Osteocyte (in vitro differentiated cells): ENCODE results near the gene REG4. TPM values are rescaled to one million over a fixed set of nuclear protein-coding genes. Genes with fewer than 3 reads are reported as not detected.

Experiments used
- DNase-seq: peaks from one replicate; pipeline ENCODE4 v3.0.0; 2021; ENCODE audit warnings: mixed read lengths; ENCODE audit not compliant: unreplicated experiment; ENCODE audit errors: extremely low spot score
- H3K27ac Mint-ChIP-seq: one replicate; pipeline ENCODE4 v1.8.0; 2021; ENCODE audit warnings: mild to moderate bottlenecking, mixed read lengths; ENCODE audit not compliant: unreplicated experiment
- H3K27me3 Mint-ChIP-seq: one replicate; pipeline ENCODE4 v1.8.0; 2021; ENCODE audit warnings: mixed read lengths; ENCODE audit not compliant: unreplicated experiment
- H3K36me3 Mint-ChIP-seq: one replicate; pipeline ENCODE4 v1.8.0; 2021; ENCODE audit warnings: mixed read lengths; ENCODE audit not compliant: unreplicated experiment
- H3K4me1 Mint-ChIP-seq: one replicate; pipeline ENCODE4 v1.8.0; 2021; ENCODE audit warnings: mixed read lengths; ENCODE audit not compliant: unreplicated experiment
- H3K4me3 Mint-ChIP-seq: one replicate; pipeline ENCODE4 v1.8.0; 2021; ENCODE audit warnings: mild to moderate bottlenecking, moderate library complexity, mixed read lengths; ENCODE audit not compliant: unreplicated experiment
- H3K9me3 Mint-ChIP-seq: one replicate; pipeline ENCODE4 v1.8.0; 2021; ENCODE audit warnings: mixed read lengths; ENCODE audit not compliant: unreplicated experiment
- CTCF ChIP-seq: fragments of 200-600 bp; sonication (generic); IDR thresholded peaks from 2 replicates; pipeline ENCODE4 v1.5.0; 2021; ENCODE audit warnings: antibody characterized with exemption, mild to moderate bottlenecking, moderate library complexity
- total RNA-seq: library from RNA; stranded (reverse); gene quantifications from 2 replicates; pipeline ENCODE4 v1.2.1, GENCODE V29; 2021

Gene REG4
- total RNA-seq, 1 donor from 2014 or later, result not detected

- TF ChIP-seq CTCF, result no peak
- Mint-ChIP-seq H3K4me1 (no peaks in the 10 kb centered on the region), H3K27me3 (peaks cover 61% of the 10 kb centered on the region), H3K27ac (no peak overlapping the region), H3K36me3 (peaks cover 2% of the 10 kb centered on the region), H3K4me3 (no peak overlapping the region), H3K9me3 (peaks cover 8% of the 10 kb centered on the region)
- DNase-seq, result no peak
Measured at GRCh38 chr1:119764220-119764619, 47.0 kb downstream of the REG4 start.

- H3K36me3 Mint-ChIP-seq, result peaks cover 2% of the 10 kb centered on the region
- H3K9me3 Mint-ChIP-seq, result peaks cover 8% of the 10 kb centered on the region
- H3K27ac Mint-ChIP-seq, result no peak overlapping the region
- no peak for DNase-seq
- H3K4me1 Mint-ChIP-seq, result no peaks in the 10 kb centered on the region
- H3K27me3 Mint-ChIP-seq, result peaks cover 57% of the 10 kb centered on the region
- no peak for TF ChIP-seq CTCF
- no peak overlapping the region for H3K4me3 Mint-ChIP-seq
Measured at GRCh38 chr1:119762953-119763352, 48.3 kb downstream of the REG4 start.

GRCh38 chr1:119762409-119762808 is 48.9 kb downstream of the REG4 start:
- H3K4me1 Mint-ChIP-seq, result no peaks in the 10 kb centered on the region
- H3K4me3 Mint-ChIP-seq, result no peak overlapping the region

GRCh38 chr1:119758584-119758983 is 52.7 kb downstream of the REG4 start:
- Mint-ChIP-seq H3K4me1 (no peaks in the 10 kb centered on the region), H3K9me3 (no peaks in the 10 kb centered on the region), H3K36me3 (no peaks in the 10 kb centered on the region), H3K27me3 (peaks cover 50% of the 10 kb centered on the region), H3K27ac (no peak overlapping the region), H3K4me3 (no peak overlapping the region)
- no peak for TF ChIP-seq CTCF
- DNase-seq, result no peak

More at GRCh38 chr1:119762409-119762808, 48.9 kb downstream of the REG4 start:
- Mint-ChIP-seq H3K36me3 (peaks cover 2% of the 10 kb centered on the region), H3K9me3 (peaks cover 8% of the 10 kb centered on the region), H3K27ac (no peak overlapping the region), H3K27me3 (peaks cover 61% of the 10 kb centered on the region)
- no peak for DNase-seq
- TF ChIP-seq CTCF, result no peak

GRCh38 chr1:119752592-119752991 is 58.7 kb downstream of the REG4 start:
- Mint-ChIP-seq H3K9me3 (no peaks in the 10 kb centered on the region), H3K4me1 (no peaks in the 10 kb centered on the region), H3K27me3 (peaks cover 43% of the 10 kb centered on the region), H3K36me3 (no peaks in the 10 kb centered on the region), H3K4me3 (no peak overlapping the region), H3K27ac (no peak overlapping the region)
- DNase-seq, result no peak
- no peak for TF ChIP-seq CTCF
